PC-3 (cell line): ENCODE data around the gene VPS33B. TPM values are rescaled to one million over a fixed set of nuclear protein-coding genes. Genes with fewer than 3 reads are reported as not detected.

Experiments used
- ATAC-seq: fragments of 200-7000 bp; cut with Tn5 transposase; 2 replicates; pipeline ENCODE4 v1.9.1; 2020; ENCODE audit warnings: mild to moderate bottlenecking, moderate library complexity
- BruUV-seq: library from RNA; stranded (reverse); fragments of 400-500 nt; replicated peaks from 2 replicates; lab custom pipeline; 2021; lab: Mats Ljungman, UMichigan
- CTCF ChIA-PET: fragments of 300-600 bp; sonication (Branson Sonifier 250); formaldehyde crosslinking; loops from one replicate; lab custom pipeline; 2022; ENCODE audit warnings: antibody characterized with exemption; lab: Charles Lee
- POLR2A ChIA-PET: fragments of 300-600 bp; sonication (Branson Sonifier 250); formaldehyde crosslinking; loops from one replicate; lab custom pipeline; 2022; ENCODE audit warnings: antibody characterized with exemption; ENCODE audit not compliant: unreplicated experiment; lab: Charles Lee
- DNase-seq: peaks from one replicate; pipeline ENCODE4 v3.0.0-alpha.2; 2015
- H2AFZ ChIP-seq: fragments of 300-600 bp; sonication (generic); 2 replicates; pipeline ENCODE4 v1.6.0; 2016; ENCODE audit warnings: antibody characterized with exemption, low read length
- H3F3A ChIP-seq: fragments of 300-600 bp; sonication (generic); one replicate; pipeline ENCODE4 v1.6.0; 2017; ENCODE audit warnings: antibody characterized with exemption, low read length, control low read depth, mild to moderate bottlenecking; ENCODE audit not compliant: unreplicated experiment
- H3K27ac ChIP-seq: fragments of 300-600 bp; sonication (generic); 2 replicates; pipeline ENCODE4 v1.5.1; 2016; ENCODE audit warnings: mild to moderate bottlenecking, low read length
- H3K27me3 ChIP-seq: fragments of 300-600 bp; sonication (generic); 2 replicates; pipeline ENCODE4 v1.6.1; 2016; ENCODE audit warnings: low read length, mixed read lengths
- H3K36me3 ChIP-seq: fragments of 300-600 bp; sonication (generic); 2 replicates; pipeline ENCODE4 v1.6.1; 2016; ENCODE audit warnings: low read depth, mixed run types, low read length, mixed read lengths
- H3K4me1 ChIP-seq: fragments of 300-600 bp; sonication (generic); 2 replicates; pipeline ENCODE4 v1.5.1; 2016; ENCODE audit warnings: low read length; ENCODE audit not compliant: insufficient read depth
- H3K4me2 ChIP-seq: fragments of 300-600 bp; sonication (generic); 2 replicates; pipeline ENCODE4 v1.6.0; 2016; ENCODE audit warnings: low read length
- H3K4me3 ChIP-seq: fragments of 300-600 bp; sonication (generic); 2 replicates; pipeline ENCODE4 v1.5.1; 2016; ENCODE audit warnings: mild to moderate bottlenecking, low read length, mixed read lengths
- H3K79me2 ChIP-seq: fragments of 300-600 bp; sonication (generic); 2 replicates; pipeline ENCODE4 v1.6.1; 2017; ENCODE audit warnings: low read length, mixed read lengths
- H3K9ac ChIP-seq: fragments of 300-600 bp; sonication (generic); 2 replicates; pipeline ENCODE4 v1.6.0; 2016; ENCODE audit warnings: mild to moderate bottlenecking, low read length
- H3K9me2 ChIP-seq: fragments of 300-600 bp; sonication (generic); replicated peaks from 2 replicates; pipeline ENCODE4 v1.6.1; 2016; ENCODE audit warnings: mixed run types, low read length, mixed read lengths
- H3K9me3 ChIP-seq: fragments of 300-600 bp; sonication (generic); 2 replicates; pipeline ENCODE4 v1.6.1; 2016; ENCODE audit warnings: low read length, mixed read lengths
- H4K20me1 ChIP-seq: fragments of 300-600 bp; sonication (generic); 2 replicates; pipeline ENCODE4 v1.6.1; 2016; ENCODE audit warnings: low read length, mixed read lengths
- CTCF ChIP-seq: fragments of 300-600 bp; sonication (generic); conservative IDR thresholded peaks from 2 replicates; pipeline ENCODE4 v1.5.1; 2017; ENCODE audit warnings: antibody characterized with exemption, low read depth, mild to moderate bottlenecking, low read length
- EZH2 ChIP-seq: fragments of 300-600 bp; sonication (generic); IDR thresholded peaks from one replicate; pipeline ENCODE4 v1.6.1; 2017; ENCODE audit warnings: antibody characterized with exemption, mild to moderate bottlenecking, low read length; ENCODE audit not compliant: unreplicated experiment
- EZH2phosphoT487 ChIP-seq: fragments of 300-600 bp; sonication (generic); IDR thresholded peaks from 2 replicates; pipeline ENCODE4 v1.6.1; 2018; ENCODE audit warnings: mild to moderate bottlenecking, antibody characterized with exemption, low read length, borderline replicate concordance
- intact Hi-C: fragments of 100-400 bp; cut with micrococcal nuclease; formaldehyde crosslinking; loops from 2 replicates; pipeline ENCODE4 v1.9.0; 2023
- total RNA-seq: library from RNA; depleted of rRNA; stranded (reverse); fragments of >200 nt; gene quantifications from 2 replicates; pipeline ENCODE4 v1.2.3, GENCODE V29; 2014

Gene VPS33B
- total RNA-seq, 1 experiment from 2014 or later, result 8.0 TPM

GRCh38 chr15:90970274-90970673, 52.1 kb downstream of the VPS33B start:
- no peak for DNase-seq
- Histone ChIP-seq H3K4me2 (no peak overlapping the region), H4K20me1 (no peaks in the 10 kb centered on the region), H3K9me3 (no peaks in the 10 kb centered on the region), H3K9ac (no peak overlapping the region), H3K27ac (no peak overlapping the region), H2AFZ (no peak overlapping the region), H3K79me2 (no peaks in the 10 kb centered on the region), H3K4me1 (no peaks in the 10 kb centered on the region), H3K4me3 (no peak overlapping the region), H3K9me2 (no peaks in the 10 kb centered on the region), H3K36me3 (peaks cover 55% of the 10 kb centered on the region), H3K27me3 (no peaks in the 10 kb centered on the region), H3F3A (no peaks in the 10 kb centered on the region)
- TF ChIP-seq CTCF (no peak), EZH2 (no peak), EZH2phosphoT487 (no peak)
- intact Hi-C loops, result no loop called here
- ChIA-PET CTCF (no interaction called here), POLR2A (no interaction called here)
- BruUV-seq, result no TSS peak
- no peak for ATAC-seq

- Histone ChIP-seq H3K4me2 (no peak overlapping the region), H3K27ac (no peak overlapping the region), H3K4me1 (no peaks in the 10 kb centered on the region), H3K27me3 (no peaks in the 10 kb centered on the region), H3K4me3 (no peak overlapping the region), H3F3A (no peaks in the 10 kb centered on the region), H3K9ac (no peak overlapping the region), H3K36me3 (peaks cover 46% of the 10 kb centered on the region), H4K20me1 (no peaks in the 10 kb centered on the region), H3K9me3 (no peaks in the 10 kb centered on the region), H3K9me2 (no peaks in the 10 kb centered on the region), H3K79me2 (no peaks in the 10 kb centered on the region), H2AFZ (no peak overlapping the region)
- TF ChIP-seq CTCF, result no peak
- no peak for TF ChIP-seq EZH2phosphoT487
- TF ChIP-seq EZH2, result no peak
- CTCF ChIA-PET, result no interaction called here
- no TSS peak for BruUV-seq
- no peak for DNase-seq
- POLR2A ChIA-PET, result no interaction called here
- no peak for ATAC-seq
- intact Hi-C loops, result no loop called here
Observed at GRCh38 chr15:90968434-90968833, 54.0 kb downstream of the VPS33B start.

- H3K9ac ChIP-seq, result no peak overlapping the region
- intact Hi-C loops, result no loop called here
- no peak overlapping the region for H2AFZ ChIP-seq
- CTCF ChIA-PET, result no interaction called here
- DNase-seq (no peak), ATAC-seq (no peak)
- no peaks in the 10 kb centered on the region for H3K4me1 ChIP-seq
- H3K27ac ChIP-seq, result no peak overlapping the region
- no peaks in the 10 kb centered on the region for H4K20me1 ChIP-seq
- POLR2A ChIA-PET, result no interaction called here
- H3K27me3 ChIP-seq, result no peaks in the 10 kb centered on the region
- H3K4me3 ChIP-seq, result no peak overlapping the region
- TF ChIP-seq CTCF (no peak), EZH2phosphoT487 (no peak), EZH2 (no peak)
- no TSS peak for BruUV-seq
- no peaks in the 10 kb centered on the region for H3F3A ChIP-seq
- H3K36me3 ChIP-seq, result peaks cover 50% of the 10 kb centered on the region
- H3K9me2 ChIP-seq, result no peaks in the 10 kb centered on the region
- H3K4me2 ChIP-seq, result no peak overlapping the region
- H3K79me2 ChIP-seq, result no peaks in the 10 kb centered on the region
- no peaks in the 10 kb centered on the region for H3K9me3 ChIP-seq
Observed at GRCh38 chr15:90967206-90967605, 55.2 kb downstream of the VPS33B start.
